T-helper 1 cell treated with Interleukin-12 subunit alpha and Interleukin-12 subunit beta and Interleukin-4 antibody, amounts not matched to agents 30 μg/mL and 1 μg/mL, for 36 hours (primary cell): Measurements from ENCODE around the gene ZNF577.
"Not testable (repeated sequence)": the region's sequence is repeated elsewhere in the genome, so short reads cannot be mapped to it uniquely, and the experiment has no call there.

Experiments
- H3K27ac Mint-ChIP-seq: one replicate; pipeline ENCODE4 v1.8.0; 2021; ENCODE audit warnings: mild to moderate bottlenecking, mixed read lengths
- H3K27me3 Mint-ChIP-seq: one replicate; pipeline ENCODE4 v1.8.0; 2021; ENCODE audit warnings: low read depth, mixed read lengths
- H3K36me3 Mint-ChIP-seq: one replicate; pipeline ENCODE4 v1.8.0; 2021; ENCODE audit warnings: low read depth, mixed read lengths
- H3K4me1 Mint-ChIP-seq: one replicate; pipeline ENCODE4 v1.8.0; 2021; ENCODE audit warnings: low read depth, mixed read lengths
- H3K4me3 Mint-ChIP-seq: one replicate; pipeline ENCODE4 v1.8.0; 2021; ENCODE audit warnings: mild to moderate bottlenecking, moderate library complexity, mixed read lengths
- H3K9me3 Mint-ChIP-seq: one replicate; pipeline ENCODE4 v1.8.0; 2021; ENCODE audit warnings: mixed read lengths

ZNF577 gene

GRCh38 chr19:51887522-51888498 is at the start of gene ZNF577:
Gene ZNF577, minus strand, starts transcription at chr19:51887951. Its CDS starts 7,569 bp downstream, at chr19:51880382.
- H3K27ac Mint-ChIP-seq, result no peak within 1 kb of the TSS
- peak within 1 kb of the TSS; percentile 50 for H3K4me3 Mint-ChIP-seq
- H3K27me3 Mint-ChIP-seq, result no peaks in the 10 kb centered on the region
- H3K36me3 Mint-ChIP-seq, result peaks cover 63% of the 10 kb centered on the region
- no peaks in the 10 kb centered on the region for H3K4me1 Mint-ChIP-seq
- H3K9me3 Mint-ChIP-seq, result peaks cover 78% of the 10 kb centered on the region

GRCh38 chr19:51931921-51932320 is 44.2 kb upstream of the ZNF577 start:
- H3K9me3 Mint-ChIP-seq, result peaks cover 60% of the 10 kb centered on the region
- H3K4me3 Mint-ChIP-seq, result no peak overlapping the region
- H3K27ac Mint-ChIP-seq, result no peak overlapping the region
- H3K4me1 Mint-ChIP-seq, result peaks cover 12% of the 10 kb centered on the region
- peaks cover 62% of the 10 kb centered on the region for H3K36me3 Mint-ChIP-seq
- H3K27me3 Mint-ChIP-seq, result no peaks in the 10 kb centered on the region

- no peaks in the 10 kb centered on the region for H3K27me3 Mint-ChIP-seq
- peak overlapping the region; percentile 92 for H3K27ac Mint-ChIP-seq
- peaks cover 17% of the 10 kb centered on the region for H3K4me1 Mint-ChIP-seq
- peak overlapping the region; percentile 99 for H3K4me3 Mint-ChIP-seq
- H3K9me3 Mint-ChIP-seq, result peaks cover 69% of the 10 kb centered on the region
- H3K36me3 Mint-ChIP-seq, result peaks cover 40% of the 10 kb centered on the region
These were observed 40.1 kb upstream of the ZNF577 start for GRCh38 chr19:51927859-51928258.

GRCh38 chr19:51926784-51927741 is 39.3 kb upstream of the ZNF577 start, which contains the start of gene ZNF613:
Gene ZNF613, plus strand, starts transcription at chr19:51927472. Its CDS starts 8,749 bp downstream, at chr19:51936221.
- Mint-ChIP-seq H3K27me3 (no peaks in the 10 kb centered on the region), H3K4me1 (peaks cover 17% of the 10 kb centered on the region), H3K36me3 (peaks cover 41% of the 10 kb centered on the region), H3K4me3 (peak within 1 kb of the TSS; percentile 99), H3K27ac (peak within 1 kb of the TSS; percentile 92), H3K9me3 (peaks cover 75% of the 10 kb centered on the region)

GRCh38 chr19:51926426-51926783 is 38.7 kb upstream of the ZNF577 start:
- Mint-ChIP-seq H3K9me3 (peaks cover 76% of the 10 kb centered on the region), H3K27me3 (no peaks in the 10 kb centered on the region), H3K27ac (peak overlapping the region; percentile 92)

GRCh38 chr19:51921949-51922348 is 34.2 kb upstream of the ZNF577 start:
- peaks cover 68% of the 10 kb centered on the region for H3K9me3 Mint-ChIP-seq
- H3K36me3 Mint-ChIP-seq, result peaks cover 14% of the 10 kb centered on the region
- no peak overlapping the region for H3K27ac Mint-ChIP-seq
- peaks cover 5% of the 10 kb centered on the region for H3K4me1 Mint-ChIP-seq
- H3K27me3 Mint-ChIP-seq, result no peaks in the 10 kb centered on the region
- H3K4me3 Mint-ChIP-seq, result no peak overlapping the region

More at GRCh38 chr19:51926426-51926783, 38.7 kb upstream of the ZNF577 start:
- Mint-ChIP-seq H3K36me3 (peaks cover 40% of the 10 kb centered on the region), H3K4me1 (peaks cover 17% of the 10 kb centered on the region), H3K4me3 (peak overlapping the region; percentile 99)

- no peak overlapping the region for H3K27ac Mint-ChIP-seq
- peaks cover 11% of the 10 kb centered on the region for H3K36me3 Mint-ChIP-seq
- H3K4me3 Mint-ChIP-seq, result no peak overlapping the region
- peaks cover 74% of the 10 kb centered on the region for H3K9me3 Mint-ChIP-seq
- H3K4me1 Mint-ChIP-seq, result no peaks in the 10 kb centered on the region
- no peaks in the 10 kb centered on the region for H3K27me3 Mint-ChIP-seq
These were observed 31.9 kb upstream of the ZNF577 start for GRCh38 chr19:51919606-51920005.

- Mint-ChIP-seq H3K9me3 (peaks cover 69% of the 10 kb centered on the region), H3K4me3 (no peak overlapping the region), H3K36me3 (peaks cover 3% of the 10 kb centered on the region), H3K27me3 (no peaks in the 10 kb centered on the region), H3K27ac (no peak overlapping the region), H3K4me1 (no peaks in the 10 kb centered on the region)
These were observed 28.4 kb upstream of the ZNF577 start for GRCh38 chr19:51916167-51916566.

- Mint-ChIP-seq H3K36me3 (peaks cover 3% of the 10 kb centered on the region), H3K9me3 (peaks cover 64% of the 10 kb centered on the region), H3K27ac (no peak overlapping the region)
These were observed 27.6 kb upstream of the ZNF577 start for GRCh38 chr19:51915324-51915867.

GRCh38 chr19:51907981-51908380 is 20.2 kb upstream of the ZNF577 start:
- peaks cover 11% of the 10 kb centered on the region for H3K4me1 Mint-ChIP-seq
- peaks cover 72% of the 10 kb centered on the region for H3K9me3 Mint-ChIP-seq
- H3K27ac Mint-ChIP-seq, H3K27me3 Mint-ChIP-seq, H3K4me3 Mint-ChIP-seq: not testable (repeated sequence)
- peaks cover 14% of the 10 kb centered on the region for H3K36me3 Mint-ChIP-seq

More at GRCh38 chr19:51915324-51915867, 27.6 kb upstream of the ZNF577 start:
- Mint-ChIP-seq H3K27me3 (no peaks in the 10 kb centered on the region), H3K4me3 (no peak overlapping the region), H3K4me1 (no peaks in the 10 kb centered on the region)

GRCh38 chr19:51906108-51906507 is 18.4 kb upstream of the ZNF577 start:
- Mint-ChIP-seq H3K36me3 (peaks cover 25% of the 10 kb centered on the region), H3K4me1 (peaks cover 14% of the 10 kb centered on the region), H3K9me3 (peaks cover 73% of the 10 kb centered on the region)
- H3K4me3 Mint-ChIP-seq, H3K27ac Mint-ChIP-seq, H3K27me3 Mint-ChIP-seq: not testable (repeated sequence)

- not testable (repeated sequence) for H3K27me3 Mint-ChIP-seq, H3K4me3 Mint-ChIP-seq, H3K27ac Mint-ChIP-seq
- peaks cover 14% of the 10 kb centered on the region for H3K4me1 Mint-ChIP-seq
- H3K36me3 Mint-ChIP-seq, result peaks cover 30% of the 10 kb centered on the region
- H3K9me3 Mint-ChIP-seq, result peaks cover 76% of the 10 kb centered on the region
These were observed 17.9 kb upstream of the ZNF577 start for GRCh38 chr19:51905639-51906038.

- Mint-ChIP-seq H3K4me1 (peaks cover 14% of the 10 kb centered on the region), H3K36me3 (peaks cover 33% of the 10 kb centered on the region), H3K27ac (peak overlapping the region; percentile 97)
These were observed 17.5 kb upstream of the ZNF577 start for GRCh38 chr19:51905206-51905605.

More at GRCh38 chr19:51905206-51905605, 17.5 kb upstream of the ZNF577 start:
- no peaks in the 10 kb centered on the region for H3K27me3 Mint-ChIP-seq
- peak overlapping the region; percentile 96 for H3K4me3 Mint-ChIP-seq
- peaks cover 80% of the 10 kb centered on the region for H3K9me3 Mint-ChIP-seq
